Glomerular endothelial cell (primary cell): ENCODE data around the gene KCNQ5. TPM values are rescaled to one million over a fixed set of nuclear protein-coding genes. Genes with fewer than 3 reads are reported as not detected.

ENCODE experiments used
- DNase-seq: peaks from one replicate; pipeline ENCODE4 v3.0.0-alpha.2; 2011; ENCODE audit warnings: low read depth, low spot score; ENCODE audit errors: extremely low read depth
- total RNA-seq: library from RNA; depleted of rRNA; stranded (reverse); fragments of >200 nt; gene quantifications from 2 replicates; pipeline ENCODE4 v1.2.3, GENCODE V29; 2015

The KCNQ5 gene
- total RNA-seq, 1 donor from 2014 or later = 1.1 TPM

GRCh38 chr6:73041051-73041450 lies 419.2 kb downstream of the KCNQ5 start:
- DNase-seq = no peak

- DNase-seq = no peak
These were observed 421.0 kb downstream of the KCNQ5 start for GRCh38 chr6:73042892-73043291.

GRCh38 chr6:73043446-73043845 lies 421.6 kb downstream of the KCNQ5 start:
- no peak for DNase-seq

- DNase-seq = no peak
These were observed 423.7 kb downstream of the KCNQ5 start for GRCh38 chr6:73045609-73046008.

GRCh38 chr6:73047801-73048200 lies 425.9 kb downstream of the KCNQ5 start:
- DNase-seq = no peak

- DNase-seq = no peak
These were observed 428.2 kb downstream of the KCNQ5 start for GRCh38 chr6:73049971-73050594.

GRCh38 chr6:73050706-73051105 lies 428.8 kb downstream of the KCNQ5 start:
- DNase-seq = no peak

GRCh38 chr6:73051147-73051546 lies 429.3 kb downstream of the KCNQ5 start:
- DNase-seq = no peak

GRCh38 chr6:73054958-73055357 lies 433.1 kb downstream of the KCNQ5 start:
- no peak for DNase-seq

- DNase-seq = no peak
These were observed 436.9 kb downstream of the KCNQ5 start for GRCh38 chr6:73058736-73059135.

- DNase-seq = no peak
These were observed 440.3 kb downstream of the KCNQ5 start for GRCh38 chr6:73062130-73062529.

GRCh38 chr6:73062837-73063236 lies 441.0 kb downstream of the KCNQ5 start:
- DNase-seq = no peak

GRCh38 chr6:73064266-73064665 lies 442.4 kb downstream of the KCNQ5 start:
- no peak for DNase-seq

- DNase-seq = no peak
These were observed 451.4 kb downstream of the KCNQ5 start for GRCh38 chr6:73073238-73073637.

- DNase-seq = no peak
These were observed 452.3 kb downstream of the KCNQ5 start for GRCh38 chr6:73074175-73074574.

- DNase-seq = no peak
These were observed 454.5 kb downstream of the KCNQ5 start for GRCh38 chr6:73076211-73076954.

GRCh38 chr6:73078333-73078862 lies 456.5 kb downstream of the KCNQ5 start:
- DNase-seq = no peak

GRCh38 chr6:73078908-73079610 lies 457.2 kb downstream of the KCNQ5 start:
- no peak for DNase-seq

GRCh38 chr6:73079611-73079955 lies 457.7 kb downstream of the KCNQ5 start:
- DNase-seq = no peak

- DNase-seq = no peak
These were observed 458.1 kb downstream of the KCNQ5 start for GRCh38 chr6:73079978-73080377.

- no peak for DNase-seq
These were observed 460.1 kb downstream of the KCNQ5 start for GRCh38 chr6:73081955-73082354.

- no peak for DNase-seq
These were observed 462.0 kb downstream of the KCNQ5 start for GRCh38 chr6:73083886-73084285.
